Measurements from ENCODE around the gene DRC7. TPM values are rescaled to one million over a fixed set of nuclear protein-coding genes. Genes with fewer than 3 reads are reported as not detected.
A peak's percentile ranks its signal among the peaks of the same experiment; 100 is the strongest.
"Not testable (repeated sequence)": the region's sequence is repeated elsewhere in the genome, so short reads cannot be mapped to it uniquely, and the experiment has no call there.

Gene DRC7
- total and polyA plus RNA-seq, 9 of the 15 experiments (the other 6 are each of a cell fraction or from before 2014, with no cell fraction given), result 0.04 to 0.33 (median 0.12) TPM; not detected in 3

GRCh38 chr16:57729852-57730251, 35.2 kb downstream of the DRC7 start:
- H3K4me2 ChIP-seq (ENCODE audit: insufficient read depth, low read length); H3K79me2 ChIP-seq (ENCODE audit: control insufficient read depth, insufficient read depth, low read length); FAIRE-seq; H3K27ac ChIP-seq (ENCODE audit: extremely low read depth, low read depth, low read length); DNase-seq (ENCODE audit: extremely low read depth in 1 of 4, low spot score in 3 of 4); BruUV-seq (replicated peaks); ATAC-seq; H3K9me1 ChIP-seq (ENCODE audit: control insufficient read depth, insufficient read depth, low read length); H3K9me3 ChIP-seq (replicated peaks; ENCODE audit: control insufficient read depth, insufficient read depth, low read depth, low read length); in situ Hi-C loops (cut with MboI); H3K4me3 ChIP-seq; CTCF ChIA-PET (ENCODE audit: low intra/inter-chr PET ratio); H3K27me3 ChIP-seq (ENCODE audit: control insufficient read depth in 2 of 2, insufficient read depth in 2 of 2, low read length in 2 of 2); H4K20me1 ChIP-seq (replicated peaks; ENCODE audit: control insufficient read depth, insufficient read depth, low read length); H3K9ac ChIP-seq (ENCODE audit: insufficient read depth in 1 of 2, low read depth in 2 of 2, low read length in 2 of 2); POLR2A ChIA-PET; H2AFZ ChIP-seq (ENCODE audit: low read depth, low read length); H3K36me3 ChIP-seq (ENCODE audit: control insufficient read depth, insufficient read depth, low read length): not testable (repeated sequence)
- intact Hi-C loops (cut with micrococcal nuclease), result loop anchor here (10.0 kb wide), 1 partner anchor 275 kb away; the partner anchor contains the start of genes USB1 and ZNF319
- TF ChIP-seq EGR1 (conservative IDR thresholded peaks at IDR 0.05), result peak; percentile 48
- H3K4me1 ChIP-seq (replicated peaks in 1 of 2; ENCODE audit: control insufficient read depth in 2 of 2, insufficient read depth in 2 of 2, low read length in 2 of 2), result peaks cover 0 to 25% of the 10 kb centered on the region in 2 experiments; a peak in 2 of 5 replicates
- WGBS (ENCODE audit: insufficient coverage, low coverage, missing lambda C conversion rate), result no CpG with 5 or more reads among the region's 6 CpGs

- CTCF ChIA-PET (ENCODE audit: low intra/inter-chr PET ratio), result no interaction called here
- H3K4me2 ChIP-seq (ENCODE audit: insufficient read depth, low read length), result no peak overlapping the region
- H3K9me1 ChIP-seq (ENCODE audit: control insufficient read depth, insufficient read depth, low read length), result no peaks in the 10 kb centered on the region
- 0 out of 2 replicates have a peak, but pooled peaks cover 3% of the 10 kb centered on the region for H3K9me3 ChIP-seq (replicated peaks; ENCODE audit: control insufficient read depth, insufficient read depth, low read depth, low read length)
- in situ Hi-C loops (cut with MboI), result no loop called here
- H3K27ac ChIP-seq (ENCODE audit: extremely low read depth, low read depth, low read length), result no peak overlapping the region
- POLR2A ChIA-PET, result interaction anchor here (0.5 to 0.7 kb wide), 3 partner anchors 41 to 65 kb away, joined by 3 to 4 read pairs (median 3); no protein-coding TSS in a partner anchor
- 47% methylated on average over 13 of the region's 13 CpGs for WGBS (ENCODE audit: insufficient coverage, low coverage, missing lambda C conversion rate)
- FAIRE-seq (no peak), DNase-seq (ENCODE audit: extremely low read depth in 1 of 4, low spot score in 3 of 4) (no peak), ATAC-seq (no peak)
- peaks cover 9% of the 10 kb centered on the region for H3K79me2 ChIP-seq (ENCODE audit: control insufficient read depth, insufficient read depth, low read length)
- BruUV-seq (replicated peaks), result no TSS peak
- peak overlapping the region in 1 of 2 experiments; percentile 39; a peak in 1 of 4 replicates for H3K9ac ChIP-seq (ENCODE audit: insufficient read depth in 1 of 2, low read depth in 2 of 2, low read length in 2 of 2)
- H4K20me1 ChIP-seq (replicated peaks; ENCODE audit: control insufficient read depth, insufficient read depth, low read length), result no peaks in the 10 kb centered on the region
- no peak overlapping the region for H3K4me3 ChIP-seq
- no peaks in the 10 kb centered on the region for H3K36me3 ChIP-seq (ENCODE audit: control insufficient read depth, insufficient read depth, low read length)
- intact Hi-C loops (cut with micrococcal nuclease), result loop anchor here (10.0 kb wide), 1 partner anchor 274 kb away; the partner anchor contains the start of genes USB1 and ZNF319
- H3K4me1 ChIP-seq (replicated peaks in 1 of 2; ENCODE audit: control insufficient read depth in 2 of 2, insufficient read depth in 2 of 2, low read length in 2 of 2), result peaks cover 0 to 28% of the 10 kb centered on the region in 2 experiments; a peak in 2 of 5 replicates
- H2AFZ ChIP-seq (ENCODE audit: low read depth, low read length), result no peak overlapping the region
- 0 out of 5 replicates have a peak, but pooled peaks cover 0 to under 1% of the 10 kb centered on the region in 2 experiments for H3K27me3 ChIP-seq (ENCODE audit: control insufficient read depth in 2 of 2, insufficient read depth in 2 of 2, low read length in 2 of 2)
- TF ChIP-seq ARID4B (CRISPR knock-in tag; IDR thresholded peaks at IDR 0.05) (no peak), ZNF830 (CRISPR knock-in tag; IDR thresholded peaks at IDR 0.05) (no peak), E2F4 (CRISPR knock-in tag; IDR thresholded peaks at IDR 0.05; ENCODE audit: low read depth) (no peak), NFATC3 (IDR thresholded peaks at IDR 0.05) (no peak), MEF2D (tag; conservative IDR thresholded peaks at IDR 0.05; ENCODE audit: low read depth) (no peak), ZNF77 (CRISPR knock-in tag; IDR thresholded peaks at IDR 0.05) (no peak), NUFIP1 (IDR thresholded peaks at IDR 0.05; ENCODE audit: partially characterized antibody) (no peak)
Measured at GRCh38 chr16:57730771-57731730, 36.4 kb downstream of the DRC7 start.
